ENCODE measurements around the gene JRKL.

The JRKL gene

DNA sequence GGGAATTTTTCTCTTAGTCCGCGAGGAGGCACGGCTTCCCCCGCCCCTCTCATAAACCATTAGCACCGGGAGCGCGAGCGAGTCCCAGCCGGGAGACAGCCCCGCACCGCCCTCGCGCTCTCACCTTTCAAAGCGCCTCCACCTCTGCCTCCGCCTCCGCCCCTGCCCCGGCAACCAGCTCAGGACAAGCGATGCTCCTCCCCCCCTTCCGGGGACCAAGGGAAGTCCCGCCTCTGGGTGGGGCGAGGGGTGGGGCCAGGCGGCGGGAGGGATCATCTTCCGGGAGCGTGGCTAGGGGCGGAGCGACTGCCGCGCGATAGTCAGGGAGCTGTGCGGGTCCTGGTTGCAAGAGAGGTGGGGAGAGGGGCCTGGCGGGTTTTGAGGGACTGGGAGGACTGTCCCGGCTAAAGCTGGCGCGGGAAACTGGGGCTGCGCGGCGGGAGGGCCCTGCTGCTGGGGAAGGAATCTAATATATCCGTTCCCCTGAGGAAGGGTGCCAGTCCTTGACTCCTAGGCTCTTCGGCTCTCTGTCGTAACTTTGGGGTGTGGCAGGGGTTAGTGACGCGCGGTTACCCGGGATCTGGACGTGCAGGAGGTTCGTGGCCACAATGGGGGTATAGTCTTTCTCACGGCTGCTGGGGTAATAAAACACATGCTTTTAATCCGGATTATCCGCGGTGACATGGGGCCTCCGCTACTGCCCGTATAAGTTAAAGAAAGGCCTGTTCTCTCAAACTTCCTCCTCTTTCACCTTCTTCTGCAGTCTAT lies at the start of gene JRKL, which contains the start of gene CCDC82 (continued):
- TF ChIP-seq HIC1 (tag by site-specific recombination; IDR thresholded peaks at IDR 0.05) (peak; percentile 35; the same call in 1 of the 2 replicates), ZNF488 (tag by site-specific recombination; IDR thresholded peaks at IDR 0.05) (no peak), ZXDB (tag by site-specific recombination; IDR thresholded peaks at IDR 0.05) (peak; percentile 62; the same call in 1 of the 2 replicates), SP2 (tag by site-specific recombination; IDR thresholded peaks at IDR 0.05) (peak; percentile 93), SCRT1 (tag by site-specific recombination; IDR thresholded peaks at IDR 0.05; ENCODE audit: borderline replicate concordance) (no peak), ZNF624 (tag by site-specific recombination; IDR thresholded peaks at IDR 0.05) (no peak), SP7 (tag by site-specific recombination; IDR thresholded peaks at IDR 0.05) (peak; percentile 55), REPIN1 (tag by site-specific recombination; IDR thresholded peaks at IDR 0.05; ENCODE audit: low read depth) (0 out of 2 replicates have a peak, but pooled peaks have one; percentile 6), SCRT2 (tag by site-specific recombination; IDR thresholded peaks at IDR 0.05) (no peak), ZIC2 (tag by site-specific recombination; IDR thresholded peaks at IDR 0.05) (no peak), ZNF214 (tag by site-specific recombination; IDR thresholded peaks at IDR 0.05; ENCODE audit: borderline replicate concordance) (no peak), PBX3 (CRISPR knock-in tag; IDR thresholded peaks at IDR 0.05) (no peak), PRDM4 (tag by site-specific recombination; IDR thresholded peaks at IDR 0.05) (no peak), TCF7L2 (IDR thresholded peaks at IDR 0.05; ENCODE audit: borderline replicate concordance, low read depth, low read length) (peak; percentile 73; the same call in 1 of the 2 replicates), ZNF335 (tag by site-specific recombination; conservative IDR thresholded peaks at IDR 0.05) (peak; percentile 62), ZBTB48 (tag by site-specific recombination; IDR thresholded peaks at IDR 0.05) (peak; percentile 93), ZNF341 (tag by site-specific recombination; IDR thresholded peaks at IDR 0.05; ENCODE audit: low read depth) (peak; percentile 81), ZNF792 (tag by site-specific recombination; IDR thresholded peaks at IDR 0.05) (no peak), KLF16 (tag by site-specific recombination; IDR thresholded peaks at IDR 0.05) (peak; percentile 34), AEBP2 (tag by site-specific recombination; IDR thresholded peaks at IDR 0.05; ENCODE audit: borderline replicate concordance) (no peak), ZNF670 (tag by site-specific recombination; IDR thresholded peaks at IDR 0.05; ENCODE audit: low read depth) (no peak), ZEB2 (tag by site-specific recombination; IDR thresholded peaks at IDR 0.05) (0 out of 2 replicates have a peak, but pooled peaks have one; percentile 27), PATZ1 (tag by site-specific recombination; IDR thresholded peaks at IDR 0.05) (peak; percentile 68), GLIS2 (tag by site-specific recombination; IDR thresholded peaks at IDR 0.05) (peak; percentile 23; the same call in 1 of the 2 replicates), KLF1 (tag by site-specific recombination; IDR thresholded peaks at IDR 0.05) (peak; percentile 72)
- TF ChIP-seq, protein P1, sequence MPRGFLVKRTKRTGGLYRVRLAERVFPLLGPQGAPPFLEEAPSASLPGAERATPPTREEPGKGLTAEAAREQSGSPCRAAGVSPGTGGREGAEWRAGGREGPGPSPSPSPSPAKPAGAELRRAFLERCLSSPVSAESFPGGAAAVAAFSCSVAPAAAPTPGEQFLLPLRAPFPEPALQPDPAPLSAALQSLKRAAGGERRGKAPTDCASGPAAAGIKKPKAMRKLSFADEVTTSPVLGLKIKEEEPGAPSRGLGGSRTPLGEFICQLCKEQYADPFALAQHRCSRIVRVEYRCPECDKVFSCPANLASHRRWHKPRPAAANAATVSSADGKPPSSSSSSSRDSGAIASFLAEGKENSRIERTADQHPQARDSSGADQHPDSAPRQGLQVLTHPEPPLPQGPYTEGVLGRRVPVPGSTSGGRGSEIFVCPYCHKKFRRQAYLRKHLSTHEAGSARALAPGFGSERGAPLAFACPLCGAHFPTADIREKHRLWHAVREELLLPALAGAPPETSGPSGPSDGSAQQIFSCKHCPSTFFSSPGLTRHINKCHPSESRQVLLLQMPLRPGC (tag by site-specific recombination; IDR thresholded peaks at IDR 0.05), result no peak

Measured in HEK293 (cell line).